HEK293 (cell line): ENCODE results near the gene TIGD1.

ENCODE experiments used
- CTCF ChIA-PET: fragments of 350-600 bp; formaldehyde crosslinking; extraction: SDS; loops from one replicate; lab custom pipeline; 2021; ENCODE audit warnings: antibody characterized with exemption; lab: Yijun Ruan, JAX
- POLR2A ChIA-PET: fragments of 300-600 bp; formaldehyde crosslinking; extraction: SDS; loops from one replicate; lab custom pipeline; 2020; ENCODE audit warnings: antibody characterized with exemption, inconsistent platforms; lab: Yijun Ruan, JAX
- H3K27ac ChIP-seq: fragments of 200-500 bp; sonication (Bioruptor generic); 2 replicates; pipeline ENCODE4 v1.5.1; 2014; ENCODE audit warnings: low read depth, low read length, control low read depth, inconsistent platforms; ENCODE audit errors: extremely low read depth
- H3K36me3 ChIP-seq, 2 experiments: fragments of 200-500 bp in 1 of 2; sonication (Bioruptor generic) in 1 of 2; 1 replicate in 1 of 2; 2 replicates in 1 of 2; pipeline ENCODE4 v1.5.1; 2014 to 2017; ENCODE audit warnings: inconsistent platforms in 2 of 2, low read length in 2 of 2; ENCODE audit not compliant: control insufficient read depth in 2 of 2, insufficient read depth in 1 of 2
- H3K4me1 ChIP-seq: fragments of 200-500 bp; sonication (Bioruptor generic); 2 replicates; pipeline ENCODE4 v1.5.1; 2014; ENCODE audit warnings: mild to moderate bottlenecking, low read length, inconsistent platforms; ENCODE audit not compliant: control insufficient read depth, insufficient read depth
- H3K4me3 ChIP-seq: 2 replicates; pipeline ENCODE4 v1.5.1; 2011; ENCODE audit warnings: low read depth, mild to moderate bottlenecking, control low read depth, low read length, moderate library complexity
- H3K9me3 ChIP-seq: fragments of 200-500 bp; sonication (Bioruptor generic); 2 replicates; pipeline ENCODE4 v1.5.1; 2014; ENCODE audit warnings: low read depth, low read length, inconsistent platforms; ENCODE audit not compliant: control insufficient read depth, insufficient read depth
- CTCF ChIP-seq: fragments of 450-650 bp; formaldehyde crosslinking; IDR thresholded peaks from 2 replicates; pipeline ENCODE4 v1.5.1; 2016; ENCODE audit warnings: missing biosample characterization, missing genetic modification characterization
- IKZF3 ChIP-seq: fragments of 450-650 bp; IDR thresholded peaks from 2 replicates; pipeline ENCODE4 v1.5.0; 2018; ENCODE audit warnings: missing biosample characterization, mild to moderate bottlenecking, missing genetic modification characterization, moderate library complexity
- MYNN ChIP-seq: fragments of 450-650 bp; formaldehyde crosslinking; IDR thresholded peaks from 2 replicates; pipeline ENCODE4 v1.5.1; 2016; ENCODE audit warnings: missing biosample characterization, missing genetic modification characterization, borderline replicate concordance
- OSR2 ChIP-seq: fragments of 450-650 bp; formaldehyde crosslinking; IDR thresholded peaks from 2 replicates; pipeline ENCODE4 v1.5.1; 2016; ENCODE audit warnings: missing biosample characterization, missing genetic modification characterization
- SP2 ChIP-seq: fragments of 450-650 bp; formaldehyde crosslinking; IDR thresholded peaks from 2 replicates; pipeline ENCODE4 v1.5.1; 2016; ENCODE audit warnings: missing biosample characterization, missing genetic modification characterization
- SP7 ChIP-seq: fragments of 450-650 bp; formaldehyde crosslinking; IDR thresholded peaks from 2 replicates; pipeline ENCODE4 v1.5.1; 2016; ENCODE audit warnings: missing biosample characterization, missing genetic modification characterization
- ZBTB10 ChIP-seq: fragments of 450-650 bp; formaldehyde crosslinking; IDR thresholded peaks from 2 replicates; pipeline ENCODE4 v1.5.1; 2016; ENCODE audit warnings: missing biosample characterization, missing genetic modification characterization
- ZBTB48 ChIP-seq: fragments of 450-650 bp; formaldehyde crosslinking; IDR thresholded peaks from 2 replicates; pipeline ENCODE4 v1.5.1; 2016; ENCODE audit warnings: missing biosample characterization, missing genetic modification characterization
- ZFHX2 ChIP-seq: fragments of 450-650 bp; formaldehyde crosslinking; conservative IDR thresholded peaks from 2 replicates; pipeline ENCODE4 v1.5.1; 2016; ENCODE audit warnings: missing biosample characterization, missing genetic modification characterization
- ZFP41 ChIP-seq: fragments of 450-650 bp; formaldehyde crosslinking; IDR thresholded peaks from 2 replicates; pipeline ENCODE4 v1.5.1; 2016; ENCODE audit warnings: missing biosample characterization, missing genetic modification characterization, borderline replicate concordance
- ZNF248 ChIP-seq: fragments of 450-650 bp; formaldehyde crosslinking; IDR thresholded peaks from 2 replicates; pipeline ENCODE4 v1.5.1; 2017; ENCODE audit warnings: missing biosample characterization, missing genetic modification characterization
- ZNF274 ChIP-seq, 2 experiments: fragments of 200-500 bp in 1 of 2; fragments of 450-650 bp in 1 of 2; sonication (Bioruptor generic) in 1 of 2; formaldehyde crosslinking in 1 of 2; IDR thresholded peaks; 2 replicates each; pipeline versions ENCODE4 v1.5.1 to v1.6.1; 2014 to 2016; ENCODE audit warnings: borderline replicate concordance in 1 of 2, inconsistent platforms in 1 of 2, low read length in 1 of 2, missing biosample characterization in 1 of 2, missing genetic modification characterization in 1 of 2
- ZNF311 ChIP-seq: fragments of 450-650 bp; formaldehyde crosslinking; IDR thresholded peaks from 2 replicates; pipeline ENCODE4 v1.5.1; 2017; ENCODE audit warnings: missing biosample characterization, missing genetic modification characterization, borderline replicate concordance
- ZNF404 ChIP-seq: fragments of 450-650 bp; formaldehyde crosslinking; IDR thresholded peaks from 2 replicates; pipeline ENCODE4 v1.5.1; 2017; ENCODE audit warnings: missing biosample characterization, missing genetic modification characterization
- ZNF449 ChIP-seq: fragments of 450-650 bp; formaldehyde crosslinking; IDR thresholded peaks from 2 replicates; pipeline ENCODE4 v1.5.1; 2017; ENCODE audit warnings: missing biosample characterization, mild to moderate bottlenecking, missing genetic modification characterization, moderate library complexity
- ZNF521 ChIP-seq: fragments of 450-650 bp; formaldehyde crosslinking; IDR thresholded peaks from 2 replicates; pipeline ENCODE4 v1.5.1; 2017; ENCODE audit warnings: missing biosample characterization, mild to moderate bottlenecking, missing genetic modification characterization
- ZNF530 ChIP-seq: fragments of 450-650 bp; formaldehyde crosslinking; IDR thresholded peaks from 2 replicates; pipeline ENCODE4 v1.5.1; 2016; ENCODE audit warnings: low read depth, missing biosample characterization, missing genetic modification characterization
- ZNF548 ChIP-seq: fragments of 450-650 bp; formaldehyde crosslinking; IDR thresholded peaks from 2 replicates; pipeline ENCODE4 v1.5.1; 2016; ENCODE audit warnings: missing biosample characterization, missing genetic modification characterization
- ZNF549 ChIP-seq: fragments of 450-650 bp; IDR thresholded peaks from 2 replicates; pipeline ENCODE4 v1.5.1; 2018; ENCODE audit warnings: missing biosample characterization, missing genetic modification characterization, mild to moderate bottlenecking, inconsistent platforms, moderate library complexity
- ZNF629 ChIP-seq: fragments of 450-650 bp; formaldehyde crosslinking; IDR thresholded peaks from 2 replicates; pipeline ENCODE4 v1.5.1; 2017; ENCODE audit warnings: missing biosample characterization, missing genetic modification characterization
- ZNF768 ChIP-seq: fragments of 450-650 bp; formaldehyde crosslinking; IDR thresholded peaks from 2 replicates; pipeline ENCODE4 v1.5.1; 2018; ENCODE audit warnings: missing biosample characterization, mild to moderate bottlenecking, missing genetic modification characterization

Gene TIGD1

GRCh38 chr2:232505856-232506255, 44.5 kb downstream of the TIGD1 start:
- ChIA-PET POLR2A (no interaction called here), CTCF (no interaction called here)
- H3K9me3 ChIP-seq = no peaks in the 10 kb centered on the region

GRCh38 chr2:232504438-232504837, 45.9 kb downstream of the TIGD1 start:
- no peaks in the 10 kb centered on the region for H3K9me3 ChIP-seq
- H3K36me3 ChIP-seq = no peaks in the 10 kb centered on the region
- H3K27ac ChIP-seq = no peak overlapping the region
- no peaks in the 10 kb centered on the region for H3K4me1 ChIP-seq
- no peak overlapping the region for H3K4me3 ChIP-seq
- CTCF ChIA-PET = interaction anchor here (1.1 kb wide), 1 partner anchor 652 kb away, joined by 3 read pairs; no protein-coding TSS in a partner anchor
- POLR2A ChIA-PET = no interaction called here
- no peak for TF ChIP-seq ZNF248 (tag by site-specific recombination)
- TF ChIP-seq MYNN (tag by site-specific recombination) = peak; percentile 86
- peak; percentile 60; the same call in 1 of the 2 replicates for TF ChIP-seq ZNF768 (tag by site-specific recombination)

More at GRCh38 chr2:232505856-232506255, 44.5 kb downstream of the TIGD1 start:
- Histone ChIP-seq H3K4me1 (no peaks in the 10 kb centered on the region), H3K27ac (no peak overlapping the region), H3K36me3 (no peaks in the 10 kb centered on the region), H3K4me3 (no peak overlapping the region)
- TF ChIP-seq ZBTB48 (tag by site-specific recombination) (no peak), SP2 (tag by site-specific recombination) (no peak), ZNF449 (tag by site-specific recombination) (no peak), ZBTB10 (tag by site-specific recombination) (no peak), ZNF549 (no peak), ZNF274 (IDR thresholded peaks at IDR 0.05; ENCODE audit: low read length) (no peak), ZNF274 (tag by site-specific recombination; IDR thresholded peaks at IDR 0.05; ENCODE audit: borderline replicate concordance) (no peak), CTCF (tag by site-specific recombination) (no peak), ZNF404 (tag by site-specific recombination) (no peak), ZNF548 (tag by site-specific recombination) (no peak), ZNF629 (tag by site-specific recombination) (no peak), ZFHX2 (tag by site-specific recombination) (no peak), ZFP41 (tag by site-specific recombination) (no peak), ZNF311 (tag by site-specific recombination) (no peak), SP7 (tag by site-specific recombination) (no peak), OSR2 (no peak), ZNF530 (tag by site-specific recombination) (no peak), ZNF521 (tag by site-specific recombination) (no peak), IKZF3 (tag by site-specific recombination) (no peak)
